Measurements from ENCODE around the gene RUNX3. TPM values are rescaled to one million over a fixed set of nuclear protein-coding genes. Genes with fewer than 3 reads are reported as not detected.

Gene RUNX3
- polyA plus RNA-seq, 1 experiment: 0.23 TPM

- TF ChIP-seq CTCF (IDR thresholded peaks at IDR 0.05; ENCODE audit: insufficient read depth, low read depth, low read length): peak; percentile 15; the same call in 1 of the 2 replicates
- POLR2A ChIA-PET: no interaction called here
- Histone ChIP-seq H3K36me3 (ENCODE audit: control insufficient read depth, insufficient read depth, low read length) (no peaks in the 10 kb centered on the region), H3K4me3 (ENCODE audit: low read depth, low read length) (no peak overlapping the region), H3K27me3 (ENCODE audit: control insufficient read depth, insufficient read depth, low read length) (peaks cover 11% of the 10 kb centered on the region; the same call in 1 of the 2 replicates)
- CTCF ChIA-PET: interaction anchor here (0.8 to 1.9 kb wide), 5 partner anchors 8 to 173 kb away, joined by 3 to 6 read pairs (median 3); no protein-coding TSS in a partner anchor
- no peak for DNase-seq (ENCODE audit: low read depth)
Measured at GRCh38 chr1:24861821-24862727, 68.0 kb downstream of the RUNX3 start.

GRCh38 chr1:24860841-24861240, 69.2 kb downstream of the RUNX3 start:
- POLR2A ChIA-PET: no interaction called here
- peaks cover 8% of the 10 kb centered on the region; the same call in 1 of the 2 replicates for H3K27me3 ChIP-seq (ENCODE audit: control insufficient read depth, insufficient read depth, low read length)
- CTCF ChIA-PET: interaction anchor here (0.8 to 1.7 kb wide), 3 partner anchors 12 to 38 kb away, joined by 3 to 6 read pairs (median 3); no protein-coding TSS in a partner anchor
- no peaks in the 10 kb centered on the region for H3K36me3 ChIP-seq (ENCODE audit: control insufficient read depth, insufficient read depth, low read length)
- TF ChIP-seq CTCF (IDR thresholded peaks at IDR 0.05; ENCODE audit: insufficient read depth, low read depth, low read length): no peak
- no peak overlapping the region for H3K4me3 ChIP-seq (ENCODE audit: low read depth, low read length)
- no peak for DNase-seq (ENCODE audit: low read depth)

GRCh38 chr1:24859063-24860010, 70.7 kb downstream of the RUNX3 start:
- Histone ChIP-seq H3K36me3 (ENCODE audit: control insufficient read depth, insufficient read depth, low read length) (no peaks in the 10 kb centered on the region), H3K4me3 (ENCODE audit: low read depth, low read length) (no peak overlapping the region), H3K27me3 (ENCODE audit: control insufficient read depth, insufficient read depth, low read length) (peaks cover 7% of the 10 kb centered on the region; the same call in 1 of the 2 replicates)
- ChIA-PET CTCF (interaction anchor here (1.7 kb wide), 1 partner anchor 12 kb away, joined by 6 read pairs; no protein-coding TSS in a partner anchor), POLR2A (interaction anchor here (0.5 kb wide), 1 partner anchor 8 kb away, joined by 6 read pairs; no protein-coding TSS in a partner anchor)
- no peak for TF ChIP-seq CTCF (IDR thresholded peaks at IDR 0.05; ENCODE audit: insufficient read depth, low read depth, low read length)
- no peak for DNase-seq (ENCODE audit: low read depth)

GRCh38 chr1:24858277-24858676, 71.8 kb downstream of the RUNX3 start:
- Histone ChIP-seq H3K4me3 (ENCODE audit: low read depth, low read length) (no peak overlapping the region), H3K27me3 (ENCODE audit: control insufficient read depth, insufficient read depth, low read length) (peaks cover 7% of the 10 kb centered on the region; the same call in 1 of the 2 replicates), H3K36me3 (ENCODE audit: control insufficient read depth, insufficient read depth, low read length) (no peaks in the 10 kb centered on the region)
- ChIA-PET CTCF (no interaction called here), POLR2A (no interaction called here)
- no peak for DNase-seq (ENCODE audit: low read depth)
- TF ChIP-seq CTCF (IDR thresholded peaks at IDR 0.05; ENCODE audit: insufficient read depth, low read depth, low read length): no peak
